GM18907 (cell line): ENCODE measurements around the gene ATRNL1.
"Not testable (repeated sequence)": the region's sequence is repeated elsewhere in the genome, so short reads cannot be mapped to it uniquely, and the experiment has no call there.

Source experiments
- ATAC-seq: cut with Tn5 transposase; IDR thresholded peaks from one replicate; pipeline ENCODE4 v1.9.1; 2021; ENCODE audit warnings: mild to moderate bottlenecking, moderate library complexity; ENCODE audit not compliant: unreplicated experiment

Gene ATRNL1

GRCh38 chr10:115827231-115828009 is 734.3 kb downstream of the ATRNL1 start:
- ATAC-seq: no peak

GRCh38 chr10:115828182-115828581 is 735.0 kb downstream of the ATRNL1 start:
- not testable (repeated sequence) for ATAC-seq

GRCh38 chr10:115829521-115830205 is 736.5 kb downstream of the ATRNL1 start:
- ATAC-seq: no peak

- ATAC-seq: no peak
These were observed 737.3 kb downstream of the ATRNL1 start for GRCh38 chr10:115830265-115830970.

- ATAC-seq: no peak
These were observed 737.9 kb downstream of the ATRNL1 start for GRCh38 chr10:115831016-115831415.

GRCh38 chr10:115833119-115833518 is 740.0 kb downstream of the ATRNL1 start:
- no peak for ATAC-seq

- ATAC-seq: no peak
These were observed 751.4 kb downstream of the ATRNL1 start for GRCh38 chr10:115844591-115844990.

GRCh38 chr10:115845921-115846320 is 752.8 kb downstream of the ATRNL1 start:
- no peak for ATAC-seq

GRCh38 chr10:115846528-115846927 is 753.4 kb downstream of the ATRNL1 start:
- ATAC-seq: no peak

GRCh38 chr10:115849197-115849596 is 756.0 kb downstream of the ATRNL1 start:
- no peak for ATAC-seq

GRCh38 chr10:115850666-115851065 is 757.5 kb downstream of the ATRNL1 start:
- no peak for ATAC-seq

- ATAC-seq: no peak
These were observed 758.5 kb downstream of the ATRNL1 start for GRCh38 chr10:115851695-115852094.

- ATAC-seq: no peak
These were observed 761.7 kb downstream of the ATRNL1 start for GRCh38 chr10:115854740-115855435.

- no peak for ATAC-seq
These were observed 763.4 kb downstream of the ATRNL1 start for GRCh38 chr10:115856580-115856979.

GRCh38 chr10:115857856-115858255 is 764.7 kb downstream of the ATRNL1 start:
- no peak for ATAC-seq

GRCh38 chr10:115860182-115861107 is 767.3 kb downstream of the ATRNL1 start:
- no peak for ATAC-seq

GRCh38 chr10:115861455-115861854 is 768.3 kb downstream of the ATRNL1 start:
- no peak for ATAC-seq

- ATAC-seq: no peak
These were observed 768.7 kb downstream of the ATRNL1 start for GRCh38 chr10:115861864-115862263.

GRCh38 chr10:115866174-115866573 is 773.0 kb downstream of the ATRNL1 start:
- no peak for ATAC-seq

GRCh38 chr10:115866691-115867090 is 773.5 kb downstream of the ATRNL1 start:
- ATAC-seq: no peak
